CD4-positive, alpha-beta T cell (primary cell): ENCODE measurements around the gene ACTRT2. TPM values are rescaled to one million over a fixed set of nuclear protein-coding genes. Genes with fewer than 3 reads are reported as not detected.

ENCODE experiments used
- ATAC-seq: fragments of 200-7000 bp; cut with Tn5 transposase; one replicate; pipeline ENCODE4 v1.10.0; 2022; ENCODE audit warnings: mild to moderate bottlenecking; ENCODE audit not compliant: poor library complexity
- CTCF ChIA-PET: fragments of 350-600 bp; sonication (Branson Sonifier 250); formaldehyde crosslinking; loops from one replicate; lab custom pipeline; 2021; ENCODE audit warnings: antibody characterized with exemption, inconsistent platforms; lab: Charles Lee
- POLR2A ChIA-PET: fragments of 350-600 bp; sonication (Branson Sonifier 250); formaldehyde crosslinking; loops from one replicate; lab custom pipeline; 2021; ENCODE audit warnings: antibody characterized with exemption, inconsistent platforms; lab: Charles Lee
- DNase-seq, 14 experiments: peaks; one replicate each; pipeline ENCODE4 v3.0.0-alpha.2; 2013 to 2020; ENCODE audit warnings: mixed read lengths in 2 of 14
- H3K27ac ChIP-seq, 2 donors: one replicate each; pipeline versions ENCODE4 v1.5.1 to v1.7.0; 2013; ENCODE audit warnings: low read length in 2 of 2, low read depth in 1 of 2, mild to moderate bottlenecking in 1 of 2
- H3K27me3 ChIP-seq, 2 experiments: 1 replicate in 1 of 2; 2 replicates in 1 of 2; pipeline versions ENCODE4 v1.6.1 to v1.7.0; 2013; ENCODE audit warnings: low read length in 2 of 2, control low read depth in 1 of 2, mild to moderate bottlenecking in 1 of 2, moderate library complexity in 1 of 2; ENCODE audit not compliant: insufficient read depth in 2 of 2, control insufficient read depth in 1 of 2
- H3K36me3 ChIP-seq: one replicate; pipeline ENCODE4 v1.6.1; 2013; ENCODE audit warnings: low read length, control low read depth; ENCODE audit not compliant: insufficient read depth
- H3K4me1 ChIP-seq: one replicate; pipeline ENCODE4 v1.6.1; 2013; ENCODE audit warnings: low read length, control low read depth; ENCODE audit not compliant: insufficient read depth
- H3K4me3 ChIP-seq: one replicate; pipeline ENCODE4 v1.5.1; 2013; ENCODE audit warnings: mild to moderate bottlenecking, low read length, moderate library complexity
- H3K9me3 ChIP-seq, 2 experiments: 1 replicate in 1 of 2; 2 replicates in 1 of 2; pipeline versions ENCODE4 v1.6.1 to v1.7.0; 2013; ENCODE audit warnings: low read length in 2 of 2, mild to moderate bottlenecking in 2 of 2, control low read depth in 1 of 2, moderate library complexity in 1 of 2; ENCODE audit not compliant: control insufficient read depth in 1 of 2, insufficient read depth in 1 of 2
- H3K27ac Mint-ChIP-seq: one replicate; pipeline ENCODE4 v1.8.0; 2020; ENCODE audit warnings: mixed read lengths
- H3K27me3 Mint-ChIP-seq: one replicate; pipeline ENCODE4 v1.8.0; 2021; ENCODE audit warnings: mixed read lengths
- H3K36me3 Mint-ChIP-seq: one replicate; pipeline ENCODE4 v1.8.0; 2021; ENCODE audit warnings: low read depth, mixed read lengths
- H3K4me1 Mint-ChIP-seq: one replicate; pipeline ENCODE4 v1.8.0; 2021; ENCODE audit warnings: low read depth, mixed read lengths
- H3K4me3 Mint-ChIP-seq: one replicate; pipeline ENCODE4 v1.8.0; 2020; ENCODE audit warnings: mild to moderate bottlenecking, mixed read lengths
- H3K9me3 Mint-ChIP-seq: one replicate; pipeline ENCODE4 v1.8.0; 2020; ENCODE audit warnings: mixed read lengths
- intact Hi-C, 2 experiments: fragments of 100-400 bp; cut with DNase I in 1 of 2; cut with micrococcal nuclease in 1 of 2; formaldehyde crosslinking; loops; one replicate each; pipeline versions ENCODE4 v1.15.1 to v1.9.0; 2023 to 2025; cut with DNase I, micrococcal nuclease
- total RNA-seq, 174 experiments: library from RNA in 2 of 174; stranded (reverse) in 2 of 174; gene quantifications; one replicate each; pipeline ENCODE4 v1.2.3 and lab custom pipeline; 2021 to 2026
- TF ChIP-seq, protein P1 (sequence below): fragments of 200-600 bp; IDR thresholded peaks from one replicate; pipeline ENCODE4 v1.8.0; 2022; ENCODE audit warnings: antibody characterized with exemption, mild to moderate bottlenecking

The ACTRT2 gene
- total RNA-seq, 2 experiments from 2014 or later = not detected

DNA sequence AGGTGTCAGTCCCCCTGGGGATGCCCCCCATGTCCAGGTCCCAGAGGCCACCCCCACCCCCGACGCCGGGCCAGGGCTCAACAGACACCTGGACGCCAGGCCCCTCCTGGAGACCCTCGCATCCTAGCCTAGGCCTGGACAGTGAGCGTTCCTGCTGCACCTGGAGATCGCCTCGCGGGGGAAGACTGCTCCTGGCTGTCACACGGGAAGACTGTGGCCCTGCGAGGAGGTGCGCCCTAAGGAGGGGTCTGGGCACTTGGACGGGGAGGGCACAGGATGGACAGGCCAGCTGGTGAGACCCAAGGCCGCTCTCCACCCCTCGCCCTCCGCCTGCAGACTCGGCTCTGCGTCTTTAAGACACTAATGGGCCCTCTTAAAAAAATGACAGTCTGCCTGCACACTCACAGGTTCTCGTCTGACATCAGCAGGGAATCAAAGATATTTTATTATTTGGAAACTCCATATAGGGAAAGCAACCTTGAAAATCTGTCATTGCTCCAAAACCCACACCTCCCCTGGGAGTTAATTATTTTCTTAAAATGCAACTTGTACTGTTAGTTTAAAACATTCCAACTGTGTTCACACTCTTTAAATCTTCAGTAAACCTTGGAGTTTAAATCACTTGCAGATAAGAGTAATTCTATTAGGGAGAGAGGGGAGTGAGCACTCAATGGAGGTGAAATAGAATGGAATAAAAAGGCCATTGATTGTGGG lies 45.6 kb upstream of the ACTRT2 start:
- DNase-seq = no peak
- H3K27ac Mint-ChIP-seq = no peak overlapping the region
- CTCF ChIA-PET = no interaction called here
- H3K27me3 ChIP-seq = peaks cover 0 to 2% of the 10 kb centered on the region in 2 experiments
- POLR2A ChIA-PET = no interaction called here
- peaks cover 12% of the 10 kb centered on the region for H3K4me1 ChIP-seq
- peaks cover 4% of the 10 kb centered on the region for H3K27me3 Mint-ChIP-seq
- H3K4me3 ChIP-seq = no peak overlapping the region
- H3K36me3 ChIP-seq = no peaks in the 10 kb centered on the region
- TF ChIP-seq, protein P1, sequence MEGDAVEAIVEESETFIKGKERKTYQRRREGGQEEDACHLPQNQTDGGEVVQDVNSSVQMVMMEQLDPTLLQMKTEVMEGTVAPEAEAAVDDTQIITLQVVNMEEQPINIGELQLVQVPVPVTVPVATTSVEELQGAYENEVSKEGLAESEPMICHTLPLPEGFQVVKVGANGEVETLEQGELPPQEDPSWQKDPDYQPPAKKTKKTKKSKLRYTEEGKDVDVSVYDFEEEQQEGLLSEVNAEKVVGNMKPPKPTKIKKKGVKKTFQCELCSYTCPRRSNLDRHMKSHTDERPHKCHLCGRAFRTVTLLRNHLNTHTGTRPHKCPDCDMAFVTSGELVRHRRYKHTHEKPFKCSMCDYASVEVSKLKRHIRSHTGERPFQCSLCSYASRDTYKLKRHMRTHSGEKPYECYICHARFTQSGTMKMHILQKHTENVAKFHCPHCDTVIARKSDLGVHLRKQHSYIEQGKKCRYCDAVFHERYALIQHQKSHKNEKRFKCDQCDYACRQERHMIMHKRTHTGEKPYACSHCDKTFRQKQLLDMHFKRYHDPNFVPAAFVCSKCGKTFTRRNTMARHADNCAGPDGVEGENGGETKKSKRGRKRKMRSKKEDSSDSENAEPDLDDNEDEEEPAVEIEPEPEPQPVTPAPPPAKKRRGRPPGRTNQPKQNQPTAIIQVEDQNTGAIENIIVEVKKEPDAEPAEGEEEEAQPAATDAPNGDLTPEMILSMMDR = no peak
- H3K36me3 Mint-ChIP-seq = no peaks in the 10 kb centered on the region
- no peak overlapping the region for H3K27ac ChIP-seq
- ATAC-seq = no peak
- H3K9me3 Mint-ChIP-seq = no peaks in the 10 kb centered on the region
- no peak overlapping the region for H3K4me3 Mint-ChIP-seq
- intact Hi-C loops = no loop called here
- no peaks in the 10 kb centered on the region for H3K4me1 Mint-ChIP-seq
- H3K9me3 ChIP-seq = peaks cover 0 to 9% of the 10 kb centered on the region in 2 experiments

DNA sequence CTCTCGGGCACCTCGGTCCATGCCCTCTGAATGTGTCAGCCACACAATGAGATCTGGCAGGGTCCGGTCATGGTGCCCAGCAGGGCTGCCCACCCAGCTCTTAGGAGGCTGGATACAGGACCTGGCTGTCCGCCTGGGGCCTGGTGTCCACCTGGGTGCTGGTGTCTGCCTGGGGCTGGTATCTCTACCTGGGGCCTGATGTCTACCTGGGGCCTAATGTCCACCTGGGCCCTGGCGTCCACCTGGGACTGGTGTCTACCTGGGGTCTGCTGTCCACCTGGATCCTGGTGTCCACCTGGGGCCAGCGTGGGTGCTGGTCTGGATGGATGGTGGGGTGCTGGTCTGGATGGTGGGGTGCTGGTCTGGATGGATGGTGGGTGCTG lies 45.1 kb upstream of the ACTRT2 start:
- H3K4me1 Mint-ChIP-seq = no peaks in the 10 kb centered on the region
- no peaks in the 10 kb centered on the region for H3K36me3 Mint-ChIP-seq
- DNase-seq (no peak), ATAC-seq (no peak)
- Histone ChIP-seq H3K36me3 (no peaks in the 10 kb centered on the region), H3K4me3 (no peak overlapping the region), H3K27me3 (peaks cover 0 to 2% of the 10 kb centered on the region in 2 experiments), H3K27ac (no peak overlapping the region), H3K9me3 (peaks cover 0 to 9% of the 10 kb centered on the region in 2 experiments), H3K4me1 (peaks cover 12% of the 10 kb centered on the region)
- no peak overlapping the region for H3K27ac Mint-ChIP-seq
- peaks cover 4% of the 10 kb centered on the region for H3K27me3 Mint-ChIP-seq
- H3K4me3 Mint-ChIP-seq = no peak overlapping the region
- intact Hi-C loops = no loop called here
- TF ChIP-seq, protein P1 = no peak
- ChIA-PET POLR2A (no interaction called here), CTCF (no interaction called here)
- no peaks in the 10 kb centered on the region for H3K9me3 Mint-ChIP-seq

DNA sequence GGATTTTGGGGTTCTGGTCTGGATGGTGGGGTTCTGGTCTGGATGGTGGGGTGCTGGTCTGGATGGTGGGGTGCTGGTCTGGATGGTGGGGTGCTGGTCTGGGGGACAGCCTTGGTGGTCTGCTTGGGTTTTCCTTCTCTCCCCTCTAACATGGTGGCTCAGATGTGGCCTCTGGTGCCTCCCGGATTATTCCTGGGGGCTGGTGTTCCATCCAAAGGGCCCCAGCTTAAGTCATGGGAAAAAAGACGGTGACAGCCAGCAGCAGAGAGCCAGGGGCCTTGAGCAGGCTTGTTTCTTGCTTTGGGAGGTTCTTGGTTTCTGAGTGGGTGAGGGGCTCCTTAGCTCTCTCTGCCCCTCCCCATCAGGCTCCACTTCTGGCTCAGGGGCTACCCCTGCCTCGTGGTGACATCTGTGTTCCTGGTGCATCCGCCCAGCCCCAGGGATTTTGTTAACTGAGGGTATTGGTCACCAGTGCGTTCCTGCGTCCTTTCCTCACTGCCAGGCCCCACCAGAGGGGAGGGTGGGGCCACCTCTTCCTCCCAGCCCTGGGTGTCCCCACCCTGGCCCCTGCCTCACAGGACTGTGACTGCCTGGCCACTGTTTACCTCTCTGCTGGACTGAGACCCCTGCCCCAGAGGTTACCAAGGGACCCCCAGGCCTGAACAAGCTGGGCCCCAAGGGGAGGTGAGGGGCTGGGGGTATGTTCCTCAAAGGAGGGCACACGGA lies 43.2 kb upstream of the ACTRT2 start:
- no peaks in the 10 kb centered on the region for H3K27me3 Mint-ChIP-seq
- H3K36me3 ChIP-seq = no peaks in the 10 kb centered on the region
- H3K27ac ChIP-seq = no peak overlapping the region
- peaks cover 0 to 2% of the 10 kb centered on the region in 2 experiments for H3K27me3 ChIP-seq
- no peaks in the 10 kb centered on the region for H3K9me3 Mint-ChIP-seq
- peaks cover 10% of the 10 kb centered on the region for H3K4me1 ChIP-seq
- H3K9me3 ChIP-seq = no peaks in the 10 kb centered on the region
- H3K27ac Mint-ChIP-seq = no peak overlapping the region
- POLR2A ChIA-PET = no interaction called here
- no peaks in the 10 kb centered on the region for H3K4me1 Mint-ChIP-seq
- ATAC-seq = no peak
- CTCF ChIA-PET = no interaction called here
- no peaks in the 10 kb centered on the region for H3K36me3 Mint-ChIP-seq
- TF ChIP-seq, protein P1 = no peak
- intact Hi-C loops = no loop called here
- H3K4me3 ChIP-seq = no peak overlapping the region
- H3K4me3 Mint-ChIP-seq = no peak overlapping the region
- no peak for DNase-seq
